MM.1S (cell line): ENCODE measurements around the gene C12orf56.

Source experiments
- CTCF ChIP-seq: fragments of 300-600 bp; sonication (generic); IDR thresholded peaks from 2 replicates; pipeline ENCODE4 v1.5.1; 2016; ENCODE audit warnings: antibody characterized with exemption, low read length, mixed read lengths
- EZH2 ChIP-seq: fragments of 300-600 bp; sonication (generic); optimal IDR thresholded peaks from 2 replicates; pipeline ENCODE3; 2017; ENCODE audit warnings: low read depth, mild to moderate bottlenecking, antibody characterized with exemption, low read length, mixed read lengths
- EZH2phosphoT487 ChIP-seq: fragments of 300-600 bp; sonication (generic); IDR thresholded peaks from 2 replicates; pipeline ENCODE4 v1.6.1; 2018; ENCODE audit warnings: antibody characterized with exemption, low read length

- TF ChIP-seq EZH2phosphoT487 (no peak), CTCF (no peak), EZH2 (no peak)
These were observed 1.4 kb downstream of the C12orf56 start for GRCh38 chr12:64389154-64389553.
